Measurements from ENCODE around the gene IKZF3.

DNA sequence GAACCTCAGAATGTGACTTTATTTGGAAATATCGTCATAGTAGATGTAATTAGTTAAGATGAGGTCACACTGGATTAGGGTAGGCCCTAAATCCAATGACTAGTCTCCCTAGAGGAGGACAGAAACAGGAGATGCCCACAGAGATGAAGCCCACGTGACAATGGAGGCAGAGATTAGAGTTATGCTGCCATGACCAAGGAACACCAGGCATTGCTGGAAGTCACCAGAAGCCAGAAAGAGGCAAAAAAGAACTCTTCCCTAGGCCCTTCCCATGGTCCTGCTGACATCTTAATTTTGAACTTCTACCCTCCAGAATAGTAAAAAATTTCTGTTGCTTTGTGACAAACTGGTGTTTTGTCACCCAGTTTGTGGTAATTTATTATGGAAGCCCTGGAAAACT is 49.6 kb downstream of the IKZF3 start:
- TF ChIP-seq, protein P1, sequence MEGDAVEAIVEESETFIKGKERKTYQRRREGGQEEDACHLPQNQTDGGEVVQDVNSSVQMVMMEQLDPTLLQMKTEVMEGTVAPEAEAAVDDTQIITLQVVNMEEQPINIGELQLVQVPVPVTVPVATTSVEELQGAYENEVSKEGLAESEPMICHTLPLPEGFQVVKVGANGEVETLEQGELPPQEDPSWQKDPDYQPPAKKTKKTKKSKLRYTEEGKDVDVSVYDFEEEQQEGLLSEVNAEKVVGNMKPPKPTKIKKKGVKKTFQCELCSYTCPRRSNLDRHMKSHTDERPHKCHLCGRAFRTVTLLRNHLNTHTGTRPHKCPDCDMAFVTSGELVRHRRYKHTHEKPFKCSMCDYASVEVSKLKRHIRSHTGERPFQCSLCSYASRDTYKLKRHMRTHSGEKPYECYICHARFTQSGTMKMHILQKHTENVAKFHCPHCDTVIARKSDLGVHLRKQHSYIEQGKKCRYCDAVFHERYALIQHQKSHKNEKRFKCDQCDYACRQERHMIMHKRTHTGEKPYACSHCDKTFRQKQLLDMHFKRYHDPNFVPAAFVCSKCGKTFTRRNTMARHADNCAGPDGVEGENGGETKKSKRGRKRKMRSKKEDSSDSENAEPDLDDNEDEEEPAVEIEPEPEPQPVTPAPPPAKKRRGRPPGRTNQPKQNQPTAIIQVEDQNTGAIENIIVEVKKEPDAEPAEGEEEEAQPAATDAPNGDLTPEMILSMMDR (IDR thresholded peaks at IDR 0.05): no peak
- TF ChIP-seq TCF12 (IDR thresholded peaks at IDR 0.05) (no peak), EP300 (IDR thresholded peaks at IDR 0.05; ENCODE audit: borderline replicate concordance in 1 of 2, low read depth in 1 of 2, low read length in 1 of 2) (no peak)

Measured in SK-N-SH (cell line).